Measurements from ENCODE around the gene RBM19.

RBM19 gene

DNA sequence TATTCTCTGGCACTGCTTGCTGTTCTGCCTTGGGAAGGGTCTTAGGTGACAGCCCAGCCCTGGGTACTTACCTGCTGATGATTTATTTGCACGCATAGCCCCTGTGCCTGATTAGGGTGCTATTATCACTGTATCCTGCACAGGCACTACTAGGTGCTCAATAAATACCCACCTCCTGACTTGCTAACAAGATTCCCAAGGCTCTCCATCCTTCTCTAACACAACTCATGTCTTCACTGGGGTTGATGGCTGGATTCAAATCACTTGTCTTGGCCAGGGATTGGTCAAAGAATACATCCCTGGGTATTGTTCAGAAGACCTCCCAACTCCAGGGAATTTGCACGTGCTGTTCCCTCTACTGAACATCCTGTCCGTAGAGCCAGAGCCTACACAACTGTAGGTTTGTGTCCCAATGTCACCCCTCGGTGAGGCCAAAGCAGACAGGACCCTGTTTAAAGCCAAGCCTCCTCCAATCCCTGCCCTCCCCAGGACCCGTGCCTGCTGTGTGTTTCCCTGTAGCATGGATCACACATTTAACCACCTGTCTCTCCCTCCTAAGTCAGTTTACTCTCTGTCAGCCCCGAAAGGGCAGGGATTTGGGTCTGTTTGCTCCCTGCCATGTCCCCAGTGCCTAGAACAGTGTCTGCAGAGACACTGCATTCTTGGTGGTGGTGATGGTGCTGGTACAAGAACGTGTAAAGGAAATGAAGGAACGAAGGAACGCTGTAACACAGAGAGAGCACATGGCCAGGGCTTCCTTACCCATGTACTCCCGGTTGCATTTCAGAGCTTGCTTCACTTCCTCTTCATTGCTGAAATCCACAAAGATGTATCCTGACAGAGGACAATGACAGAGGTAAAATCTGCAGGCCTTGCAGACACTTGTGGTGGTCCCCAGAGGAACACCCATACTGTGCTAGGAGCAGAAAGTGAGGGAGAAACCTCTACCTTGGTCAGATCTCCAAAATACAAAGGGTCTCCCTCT is 16.5 kb downstream of the RBM19 start:
- in situ Hi-C loops (cut with MboI; ENCODE audit: low sequenced_read_pairs, unreplicated experiment): no loop called here
- no peak for DNase-seq (ENCODE audit: low spot score)
- TF ChIP-seq, protein P1, sequence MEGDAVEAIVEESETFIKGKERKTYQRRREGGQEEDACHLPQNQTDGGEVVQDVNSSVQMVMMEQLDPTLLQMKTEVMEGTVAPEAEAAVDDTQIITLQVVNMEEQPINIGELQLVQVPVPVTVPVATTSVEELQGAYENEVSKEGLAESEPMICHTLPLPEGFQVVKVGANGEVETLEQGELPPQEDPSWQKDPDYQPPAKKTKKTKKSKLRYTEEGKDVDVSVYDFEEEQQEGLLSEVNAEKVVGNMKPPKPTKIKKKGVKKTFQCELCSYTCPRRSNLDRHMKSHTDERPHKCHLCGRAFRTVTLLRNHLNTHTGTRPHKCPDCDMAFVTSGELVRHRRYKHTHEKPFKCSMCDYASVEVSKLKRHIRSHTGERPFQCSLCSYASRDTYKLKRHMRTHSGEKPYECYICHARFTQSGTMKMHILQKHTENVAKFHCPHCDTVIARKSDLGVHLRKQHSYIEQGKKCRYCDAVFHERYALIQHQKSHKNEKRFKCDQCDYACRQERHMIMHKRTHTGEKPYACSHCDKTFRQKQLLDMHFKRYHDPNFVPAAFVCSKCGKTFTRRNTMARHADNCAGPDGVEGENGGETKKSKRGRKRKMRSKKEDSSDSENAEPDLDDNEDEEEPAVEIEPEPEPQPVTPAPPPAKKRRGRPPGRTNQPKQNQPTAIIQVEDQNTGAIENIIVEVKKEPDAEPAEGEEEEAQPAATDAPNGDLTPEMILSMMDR (IDR thresholded peaks at IDR 0.05; ENCODE audit: borderline replicate concordance, control extremely low read depth, extremely low read depth, insufficient read depth, missing control alignments): no peak

DNA sequence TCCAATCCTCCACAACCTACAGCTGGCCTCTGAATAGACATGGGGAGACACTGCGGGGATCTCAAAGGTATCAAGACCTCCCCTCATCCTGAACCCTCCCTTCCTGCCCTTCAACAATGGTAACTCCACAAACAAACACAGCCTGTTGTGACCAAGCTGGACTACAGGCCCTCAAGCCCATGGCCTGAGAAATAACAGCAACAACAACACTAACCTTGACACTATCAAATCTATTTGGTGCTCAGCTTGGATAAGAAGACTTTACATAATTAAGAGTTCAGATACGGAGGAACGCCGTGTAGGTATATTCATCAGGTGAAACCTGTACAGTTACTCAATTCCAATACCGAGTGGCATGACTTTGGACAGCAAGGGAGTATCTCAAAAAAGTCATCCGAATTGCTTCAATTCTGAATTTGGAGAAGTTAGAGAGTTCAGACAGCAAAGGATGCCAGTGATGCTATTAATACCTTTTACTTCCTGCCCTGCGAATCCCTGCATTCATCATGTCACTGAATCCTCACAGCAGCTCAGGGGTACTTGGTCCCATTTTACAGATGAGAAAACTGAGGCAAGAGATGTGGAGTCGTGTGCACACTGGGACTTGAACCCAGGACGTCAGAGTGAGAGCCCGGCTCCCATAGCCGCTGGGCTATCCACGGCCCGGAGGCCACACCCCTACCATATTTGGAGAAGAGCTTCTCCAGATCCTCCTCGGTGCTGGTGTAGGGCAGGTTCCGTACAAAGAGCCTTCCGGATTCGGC is 17.8 kb downstream of the RBM19 start:
- DNase-seq (ENCODE audit: low spot score): no peak
- in situ Hi-C loops (cut with MboI; ENCODE audit: low sequenced_read_pairs, unreplicated experiment): no loop called here
- TF ChIP-seq, protein P1 (IDR thresholded peaks at IDR 0.05; ENCODE audit: borderline replicate concordance, control extremely low read depth, extremely low read depth, insufficient read depth, missing control alignments): no peak

DNA sequence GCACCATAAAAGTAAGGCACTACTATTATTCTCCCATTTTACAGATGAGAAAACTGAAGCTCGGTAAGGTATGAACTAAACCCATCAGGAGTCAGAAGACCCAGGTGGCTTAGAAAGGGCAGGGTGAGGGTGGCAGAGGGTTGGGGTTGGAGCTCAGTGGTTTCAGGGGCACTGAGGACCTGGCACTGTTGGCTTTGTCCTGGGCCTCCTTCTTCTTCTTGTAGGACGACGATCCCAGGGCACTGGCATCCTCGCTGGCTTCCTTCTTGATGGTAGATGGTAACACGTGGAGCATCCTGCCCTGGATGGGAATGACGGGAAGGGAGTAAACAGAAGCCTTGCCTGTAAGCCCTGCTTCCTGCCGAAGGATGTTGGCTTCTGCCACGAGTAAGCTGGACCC is 19.9 kb downstream of the RBM19 start:
- TF ChIP-seq, protein P1 (IDR thresholded peaks at IDR 0.05; ENCODE audit: borderline replicate concordance, control extremely low read depth, extremely low read depth, insufficient read depth, missing control alignments): no peak
- no peak for DNase-seq (ENCODE audit: low spot score)
- in situ Hi-C loops (cut with MboI; ENCODE audit: low sequenced_read_pairs, unreplicated experiment): no loop called here

DNA sequence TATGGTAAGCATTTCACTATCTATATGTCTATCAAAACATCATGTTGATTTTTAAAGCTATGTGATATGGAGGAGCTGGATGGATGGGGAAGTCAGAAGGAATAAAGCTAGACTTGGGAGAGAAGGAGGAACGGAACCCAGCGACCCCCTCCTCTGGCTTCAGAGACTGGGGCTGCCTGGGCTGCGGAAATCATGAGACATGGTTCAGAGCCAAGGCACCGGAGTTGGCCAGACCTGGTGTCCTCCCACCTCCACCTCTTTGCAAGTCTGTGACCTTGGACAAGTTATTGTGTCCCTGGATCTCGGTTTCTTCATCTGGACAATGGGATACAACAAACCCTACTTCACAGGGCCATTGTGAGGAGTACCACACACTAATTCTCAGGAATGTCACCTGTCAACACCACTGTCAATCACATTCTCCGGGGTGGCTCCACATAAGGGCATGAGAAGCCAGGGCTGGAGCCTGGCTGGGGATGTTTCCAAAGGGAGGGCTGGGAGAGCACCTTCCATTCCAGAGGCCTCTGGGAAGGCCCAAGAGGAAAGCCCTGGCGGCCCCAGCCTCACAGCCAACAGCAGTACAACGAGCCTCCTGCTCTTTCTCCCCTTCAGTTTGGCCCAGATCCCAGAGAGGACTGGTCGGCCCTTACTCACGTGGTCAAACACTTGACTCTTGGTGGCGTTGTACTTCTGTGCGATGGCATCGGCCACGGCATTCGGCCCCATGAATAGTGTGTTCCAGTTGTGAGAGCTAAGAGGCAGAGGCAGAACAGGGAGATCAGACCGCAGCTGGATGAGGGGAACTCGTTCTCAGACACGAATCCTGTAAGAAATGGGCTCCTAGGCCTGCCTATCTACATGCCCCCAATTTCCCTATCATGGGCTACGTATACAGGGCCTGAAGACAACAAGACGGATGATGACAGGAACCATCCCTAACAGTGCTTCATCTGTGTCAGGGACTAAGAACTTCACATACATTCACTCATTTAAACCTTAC is 20.7 kb downstream of the RBM19 start:
- TF ChIP-seq, protein P1 (IDR thresholded peaks at IDR 0.05; ENCODE audit: borderline replicate concordance, control extremely low read depth, extremely low read depth, insufficient read depth, missing control alignments): no peak
- in situ Hi-C loops (cut with MboI; ENCODE audit: low sequenced_read_pairs, unreplicated experiment): no loop called here
- DNase-seq (ENCODE audit: low spot score): no peak

DNA sequence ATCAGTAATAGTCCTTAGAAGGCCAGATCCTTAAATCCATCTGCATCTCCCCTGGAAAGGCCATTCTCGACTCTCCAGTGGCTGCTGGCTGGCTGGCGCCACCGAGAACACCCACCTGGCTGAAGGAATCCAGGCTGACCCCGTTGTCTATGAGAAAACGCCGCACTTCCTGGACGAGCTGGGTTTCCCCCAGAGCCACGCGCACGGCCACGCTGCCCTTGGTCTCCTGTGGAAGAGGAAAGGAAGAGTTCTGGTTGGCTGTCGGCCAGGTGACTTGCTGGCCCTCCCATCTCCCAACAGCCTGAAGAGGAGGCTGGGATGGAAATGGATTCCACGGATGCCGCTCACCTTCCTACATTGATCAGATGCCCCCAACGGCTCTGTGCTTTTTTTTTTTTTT is 23.9 kb downstream of the RBM19 start:
- TF ChIP-seq, protein P1 (IDR thresholded peaks at IDR 0.05; ENCODE audit: borderline replicate concordance, control extremely low read depth, extremely low read depth, insufficient read depth, missing control alignments): no peak
- in situ Hi-C loops (cut with MboI; ENCODE audit: low sequenced_read_pairs, unreplicated experiment): no loop called here
- no peak for DNase-seq (ENCODE audit: low spot score)

DNA sequence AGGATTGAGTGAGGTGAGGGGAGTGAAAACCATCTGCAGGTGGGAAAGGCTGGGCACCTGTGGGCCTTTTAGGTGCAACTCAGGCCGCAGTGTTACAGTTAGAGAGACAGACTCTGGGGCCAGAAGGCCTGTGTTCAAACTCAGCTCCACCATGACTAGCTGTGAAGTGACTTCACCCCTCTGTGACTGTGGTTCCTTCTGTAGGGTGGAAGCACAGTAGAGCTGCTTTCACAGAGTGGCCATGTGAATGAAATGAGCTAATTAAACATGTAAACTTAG is 25.0 kb downstream of the RBM19 start:
- TF ChIP-seq, protein P1 (IDR thresholded peaks at IDR 0.05; ENCODE audit: borderline replicate concordance, control extremely low read depth, extremely low read depth, insufficient read depth, missing control alignments): no peak
- in situ Hi-C loops (cut with MboI; ENCODE audit: low sequenced_read_pairs, unreplicated experiment): no loop called here

More for the DNA sequence above, 25.0 kb downstream of the RBM19 start:
- no peak for DNase-seq (ENCODE audit: low spot score)

Data from GM13976 (cell line).